GM12878 (cell line): ENCODE data around the gene SLC43A1. TPM values are rescaled to one million over a fixed set of nuclear protein-coding genes. Genes with fewer than 3 reads are reported as not detected.

Source experiments
- CEBPB ChIP-seq, 2 experiments: fragments of 150-350 bp in 1 of 2; IDR thresholded peaks; 2 replicates each; pipeline ENCODE4 v1.6.1; 2012 to 2014; ENCODE audit warnings: low read depth in 2 of 2, low read length in 2 of 2, borderline replicate concordance in 1 of 2, inconsistent platforms in 1 of 2
- CHD2 ChIP-seq: IDR thresholded peaks from 2 replicates; pipeline ENCODE4 v1.6.1; 2011; ENCODE audit warnings: low read depth, low read length, improper control_type of control experiment, borderline replicate concordance
- CREM ChIP-seq: IDR thresholded peaks from 2 replicates; pipeline ENCODE4 v1.6.1; 2014; ENCODE audit warnings: antibody characterized with exemption, low read depth
- E2F8 ChIP-seq: fragments of 450-650 bp; IDR thresholded peaks from 2 replicates; pipeline ENCODE4 v1.6.1; 2018; ENCODE audit warnings: mild to moderate bottlenecking, low read depth, moderate library complexity; ENCODE audit not compliant: partially characterized antibody
- EGR1 ChIP-seq, 2 experiments: IDR thresholded peaks; 1 replicate in 1 of 2; 2 replicates in 1 of 2; pipeline ENCODE4 v1.6.1; 2011 to 2012; ENCODE audit warnings: low read depth in 2 of 2, low read length in 2 of 2, borderline replicate concordance in 1 of 2, mild to moderate bottlenecking in 1 of 2, moderate library complexity in 1 of 2
- FOXM1 ChIP-seq: IDR thresholded peaks from 2 replicates; pipeline ENCODE4 v1.6.1; 2012; ENCODE audit warnings: low read depth, mild to moderate bottlenecking, inconsistent platforms, low read length, moderate library complexity
- IKZF1 ChIP-seq: fragments of 450-650 bp; conservative IDR thresholded peaks from 2 replicates; pipeline ENCODE4 v1.6.1; 2017; ENCODE audit warnings: antibody characterized with exemption, mild to moderate bottlenecking
- MAX ChIP-seq: IDR thresholded peaks from 2 replicates; pipeline ENCODE4 v1.6.1; 2012; ENCODE audit warnings: low read depth, low read length, improper control_type of control experiment
- MEF2B ChIP-seq: fragments of 450-650 bp; IDR thresholded peaks from 2 replicates; pipeline ENCODE4 v1.6.1; 2018; ENCODE audit warnings: mild to moderate bottlenecking, moderate library complexity; ENCODE audit not compliant: partially characterized antibody, poor library complexity, severe bottlenecking
- NR2F1 ChIP-seq: fragments of 450-650 bp; conservative IDR thresholded peaks from 2 replicates; pipeline ENCODE4 v1.6.1; 2017; ENCODE audit warnings: mild to moderate bottlenecking
- PML ChIP-seq: IDR thresholded peaks from 2 replicates; pipeline ENCODE4 v1.6.1; 2012; ENCODE audit warnings: low read length, inconsistent platforms
- POLR2A ChIP-seq: IDR thresholded peaks from 2 replicates; pipeline ENCODE4 v1.6.1; 2011; ENCODE audit warnings: low read depth, mild to moderate bottlenecking, low read length
- RELB ChIP-seq: fragments of 450-650 bp; IDR thresholded peaks from 2 replicates; pipeline ENCODE4 v1.6.1; 2017; ENCODE audit warnings: low read depth, mild to moderate bottlenecking, moderate library complexity
- SIN3A ChIP-seq: IDR thresholded peaks from 2 replicates; pipeline ENCODE4 v1.6.1; 2012; ENCODE audit warnings: low read depth, low read length, improper control_type of control experiment
- USF1 ChIP-seq: IDR thresholded peaks from 2 replicates; pipeline ENCODE4 v1.6.1; 2011; ENCODE audit warnings: borderline replicate concordance, low read depth, mild to moderate bottlenecking, moderate library complexity, mixed read lengths, low read length; ENCODE audit not compliant: insufficient read depth; ENCODE audit errors: extremely low read length
- USF2 ChIP-seq: IDR thresholded peaks from 2 replicates; pipeline ENCODE4 v1.6.1; 2011; ENCODE audit warnings: low read depth, low read length, improper control_type of control experiment, borderline replicate concordance
- ZNF217 ChIP-seq: fragments of 450-650 bp; IDR thresholded peaks from 2 replicates; pipeline ENCODE4 v1.6.1; 2017; ENCODE audit warnings: antibody characterized with exemption, mild to moderate bottlenecking
- ZNF687 ChIP-seq: fragments of 450-650 bp; IDR thresholded peaks from 2 replicates; pipeline ENCODE4 v1.6.1; 2017; ENCODE audit warnings: mild to moderate bottlenecking, moderate library complexity
- polyA plus RNA-seq, 11 experiments: library from polyadenylated mRNA; depleted of rRNA in 4 of 11; unstranded in 6 of 11; stranded (reverse) in 5 of 11; fragments of >200 nt; fragmentation: Nextera tagmentation in 4 of 11; fragmentation: Illumina TruSeq in 1 of 11; extraction: Ambion mirVana in 4 of 11; extraction: Trizol in 1 of 11; gene quantifications; 1 replicate in 1 of 11; 2 replicates in 10 of 11; pipeline versions ENCODE4 v1.2.1 to v1.2.3, GENCODE V29; 2011 to 2016; ENCODE audit warnings: inconsistent platforms in 2 of 11, missing spikeins in 2 of 11, low read depth in 1 of 11
- total RNA-seq, 4 experiments: library from RNA; depleted of rRNA in 3 of 4; stranded (reverse); fragments of >200 nt in 3 of 4; fragmentation: Illumina TruSeq in 1 of 4; extraction: Trizol in 1 of 4; gene quantifications; 2 replicates each; pipeline versions ENCODE4 v1.2.1 to v1.2.3, GENCODE V29; 2013 to 2021

The SLC43A1 gene
- total and polyA plus RNA-seq, 10 of the 15 experiments (the other 5 are each of a cell fraction or from before 2014, with no cell fraction given): 1.0 to 17.8 (median 12.6) TPM

- TF ChIP-seq ZNF687 (no peak), ZNF217 (0 out of 2 replicates have a peak, but pooled peaks have one; percentile 5), E2F8 (no peak), PML (no peak), FOXM1 (no peak), SIN3A (peak; percentile 65; the same call in 1 of the 2 replicates), POLR2A (peak; percentile 25; the same call in 1 of the 2 replicates), CREM (no peak), USF2 (peak; percentile 46), CEBPB (IDR thresholded peaks at IDR 0.05; ENCODE audit: borderline replicate concordance in 1 of 2, low read depth in 2 of 2, low read length in 2 of 2) (no peak), EGR1 (IDR thresholded peaks at IDR 0.05; ENCODE audit: borderline replicate concordance in 1 of 2, low read depth in 2 of 2, low read length in 2 of 2) (0 out of 3 replicates have a peak, but pooled peaks of 1 of the 2 experiments have one; percentile 70), IKZF1 (peak; percentile 30; the same call in 1 of the 2 replicates), USF1 (peak; percentile 82), NR2F1 (peak; percentile 42; the same call in 1 of the 2 replicates), RELB (no peak), MAX (peak; percentile 73), CHD2 (no peak), MEF2B (peak; percentile 19)
Measured at GRCh38 chr11:57515332-57516060, at the start of gene SLC43A1 (continued).
